C4-2B (cell line): ENCODE measurements around the gene CLIP3.

ENCODE experiments used
- CTCF ChIP-seq: fragments of 450-650 bp; conservative IDR thresholded peaks from 2 replicates; pipeline ENCODE4 v1.5.1; 2017; ENCODE audit warnings: mild to moderate bottlenecking
- ZFX ChIP-seq: fragments of 450-650 bp; IDR thresholded peaks from 2 replicates; pipeline ENCODE4 v1.6.1; 2017

GRCh38 chr19:36009633-36010379, 22.9 kb downstream of the CLIP3 start:
- TF ChIP-seq CTCF (no peak), ZFX (no peak; the same call in 1 of the 2 replicates)
